GM12875 (cell line): ENCODE data around the gene KIT.

ENCODE experiments used
- H3K4me3 ChIP-seq: one replicate; pipeline ENCODE4 v1.5.1; 2011; ENCODE audit warnings: low read depth, low read length, control low read depth
- TF ChIP-seq, protein P1 (sequence below): IDR thresholded peaks from 2 replicates; pipeline ENCODE4 v1.5.1; 2011; ENCODE audit warnings: low read depth, mild to moderate bottlenecking, control low read depth, inconsistent platforms, low read length, moderate library complexity, borderline replicate concordance; ENCODE audit not compliant: insufficient read depth

The KIT gene

DNA sequence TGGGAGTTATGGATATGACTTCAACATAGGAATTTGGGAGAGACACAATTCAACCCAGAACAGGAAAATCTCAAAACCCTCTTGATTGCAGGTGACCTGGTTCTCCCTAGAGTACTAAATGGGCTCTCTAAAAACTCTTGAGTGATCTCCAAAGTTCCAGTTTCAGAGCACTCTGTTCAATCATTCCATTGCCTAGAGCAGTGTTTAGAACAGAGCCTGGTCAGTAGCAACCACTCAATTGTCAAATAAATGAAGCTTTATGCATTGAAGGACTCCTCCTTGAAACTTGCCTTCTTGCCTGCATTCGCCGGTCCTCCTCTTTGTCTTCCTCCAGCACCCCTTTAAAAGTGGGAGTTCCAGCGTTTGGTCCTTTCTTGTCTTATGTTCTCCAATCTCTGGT lies 85.8 kb downstream of the KIT start:
- TF ChIP-seq, protein P1, sequence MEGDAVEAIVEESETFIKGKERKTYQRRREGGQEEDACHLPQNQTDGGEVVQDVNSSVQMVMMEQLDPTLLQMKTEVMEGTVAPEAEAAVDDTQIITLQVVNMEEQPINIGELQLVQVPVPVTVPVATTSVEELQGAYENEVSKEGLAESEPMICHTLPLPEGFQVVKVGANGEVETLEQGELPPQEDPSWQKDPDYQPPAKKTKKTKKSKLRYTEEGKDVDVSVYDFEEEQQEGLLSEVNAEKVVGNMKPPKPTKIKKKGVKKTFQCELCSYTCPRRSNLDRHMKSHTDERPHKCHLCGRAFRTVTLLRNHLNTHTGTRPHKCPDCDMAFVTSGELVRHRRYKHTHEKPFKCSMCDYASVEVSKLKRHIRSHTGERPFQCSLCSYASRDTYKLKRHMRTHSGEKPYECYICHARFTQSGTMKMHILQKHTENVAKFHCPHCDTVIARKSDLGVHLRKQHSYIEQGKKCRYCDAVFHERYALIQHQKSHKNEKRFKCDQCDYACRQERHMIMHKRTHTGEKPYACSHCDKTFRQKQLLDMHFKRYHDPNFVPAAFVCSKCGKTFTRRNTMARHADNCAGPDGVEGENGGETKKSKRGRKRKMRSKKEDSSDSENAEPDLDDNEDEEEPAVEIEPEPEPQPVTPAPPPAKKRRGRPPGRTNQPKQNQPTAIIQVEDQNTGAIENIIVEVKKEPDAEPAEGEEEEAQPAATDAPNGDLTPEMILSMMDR, result no peak
- no peak overlapping the region for H3K4me3 ChIP-seq

DNA sequence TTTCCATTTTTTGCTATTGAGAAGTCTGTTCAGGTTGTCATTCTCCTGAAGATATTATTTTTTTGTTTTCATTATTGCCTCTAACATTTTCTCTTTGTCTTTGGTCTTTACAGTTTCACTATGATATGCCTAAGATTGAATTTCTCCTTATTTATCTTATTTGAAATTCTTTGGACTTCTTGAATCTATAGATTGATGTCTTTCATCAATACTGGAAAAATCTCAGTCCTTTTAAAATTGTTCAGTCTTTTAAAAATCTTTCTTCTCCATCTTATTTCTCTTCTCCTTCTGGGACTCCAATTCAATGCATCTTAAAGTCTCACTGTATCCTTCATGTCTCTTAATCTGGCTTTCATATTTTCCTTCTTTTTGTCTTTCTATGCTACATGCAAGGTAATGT lies 86.7 kb downstream of the KIT start:
- TF ChIP-seq, protein P1, result no peak
- no peak overlapping the region for H3K4me3 ChIP-seq

DNA sequence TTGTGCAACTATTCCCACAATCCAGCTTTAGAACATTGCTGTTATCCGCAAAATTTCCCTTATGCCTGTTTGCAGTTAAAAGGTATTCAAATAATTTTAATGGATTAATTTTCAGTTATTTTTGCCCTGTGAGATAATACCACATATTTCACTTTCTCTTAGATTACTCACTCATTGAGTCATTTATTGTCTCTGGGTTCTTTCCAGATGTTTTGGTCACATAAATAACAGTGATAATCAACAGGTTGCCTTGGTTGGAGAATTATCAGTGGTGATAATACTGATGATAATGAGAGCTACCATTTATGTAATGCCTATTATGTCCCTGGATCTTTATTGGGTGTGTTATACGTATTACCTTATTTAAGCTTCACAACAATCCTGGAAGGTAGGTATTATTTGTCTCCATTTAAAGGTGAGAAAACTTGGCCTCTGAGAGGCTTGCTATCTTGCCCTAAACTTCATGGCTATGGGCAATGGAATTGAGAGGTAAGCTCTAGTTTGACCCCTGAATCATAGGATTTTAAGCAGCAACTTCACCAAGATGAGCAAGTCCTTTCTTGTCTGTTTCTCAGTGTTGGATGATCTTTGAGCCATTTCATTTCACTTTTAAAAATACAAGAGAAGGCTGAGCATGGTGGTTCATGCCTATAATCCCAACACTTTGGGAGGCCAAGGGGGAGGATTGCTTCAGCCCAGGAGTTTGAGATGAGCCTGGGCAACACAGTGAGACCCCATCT lies 87.4 kb downstream of the KIT start:
- H3K4me3 ChIP-seq, result no peak overlapping the region
- TF ChIP-seq, protein P1, result no peak

DNA sequence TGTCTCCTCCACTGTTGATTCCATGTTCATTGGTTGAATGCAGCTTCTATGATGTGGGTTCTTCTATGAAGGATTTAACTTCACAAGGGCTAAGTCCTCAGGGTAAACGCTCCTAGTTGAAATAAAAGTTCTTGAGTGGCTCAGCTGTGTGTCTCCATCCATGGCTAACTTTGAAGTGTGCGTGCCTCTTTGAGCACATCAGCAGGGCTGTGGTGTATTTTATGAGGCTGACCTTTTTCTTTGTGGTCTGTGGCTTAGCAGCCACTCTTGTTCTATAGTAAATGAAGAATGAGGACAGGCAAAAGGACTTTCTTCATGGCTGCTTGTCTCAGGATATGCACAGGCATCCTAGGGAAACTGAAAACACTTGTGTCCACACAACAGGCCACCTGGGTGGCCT lies 88.5 kb downstream of the KIT start:
- TF ChIP-seq, protein P1, result no peak
- H3K4me3 ChIP-seq, result no peak overlapping the region

DNA sequence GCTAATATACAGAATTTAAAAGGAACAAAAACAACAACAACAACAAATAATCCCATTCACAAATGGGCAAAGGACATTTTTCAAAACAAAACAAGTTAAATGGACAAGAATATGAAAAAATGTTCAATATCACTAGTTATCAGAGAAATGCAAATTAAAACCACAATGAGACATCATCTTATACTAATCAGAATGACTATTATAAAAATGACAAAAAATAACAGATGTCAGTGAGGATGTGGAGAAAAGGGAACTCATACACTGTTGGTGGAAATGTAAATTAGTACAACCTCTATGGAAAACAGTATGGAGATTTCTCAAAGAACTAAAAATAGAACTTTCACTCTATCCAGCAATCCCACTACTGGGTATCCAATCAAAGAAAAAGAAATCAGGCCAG lies 92.6 kb downstream of the KIT start:
- no peak overlapping the region for H3K4me3 ChIP-seq
- TF ChIP-seq, protein P1, result no peak

DNA sequence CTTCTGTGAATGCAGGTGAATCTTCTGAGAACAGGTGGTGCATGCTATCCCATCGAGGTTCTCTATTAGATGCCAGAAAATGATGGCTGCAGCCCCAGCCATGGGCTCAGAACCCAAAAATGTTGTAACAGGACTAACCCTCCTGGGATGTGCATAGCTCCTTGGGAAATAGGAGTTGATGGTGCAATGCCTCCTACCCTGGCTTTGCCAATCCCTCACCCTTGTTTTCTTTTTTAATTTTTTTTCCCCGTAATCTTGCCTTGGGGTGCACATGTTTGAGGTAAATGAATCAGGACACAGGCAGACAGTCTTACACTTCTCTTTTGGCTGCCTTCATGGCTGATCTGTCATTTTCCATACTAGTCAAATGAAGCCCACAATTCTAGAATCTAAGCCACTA lies 96.6 kb downstream of the KIT start:
- TF ChIP-seq, protein P1, result no peak
- H3K4me3 ChIP-seq, result no peak overlapping the region

DNA sequence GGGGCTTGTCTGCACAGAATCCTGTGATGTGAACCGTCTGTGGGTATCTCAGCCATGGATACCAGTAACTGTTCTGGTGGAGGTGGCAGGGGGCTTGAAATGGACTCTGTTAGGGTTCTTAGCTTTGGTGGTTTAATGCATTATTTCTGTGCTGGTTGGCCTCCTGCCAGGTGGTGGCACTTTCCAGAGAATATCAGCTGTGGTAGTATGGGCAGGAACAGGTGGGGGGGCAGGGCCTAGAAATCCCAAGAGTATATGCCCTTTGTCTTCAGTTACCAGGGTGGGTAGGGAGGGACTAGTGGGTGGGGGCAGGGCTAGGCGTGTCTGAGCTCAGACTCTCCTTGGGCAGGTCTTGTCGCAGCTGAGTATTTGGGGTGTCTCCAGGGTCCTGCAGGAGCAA lies 106.7 kb downstream of the KIT start:
- no peak overlapping the region for H3K4me3 ChIP-seq
- TF ChIP-seq, protein P1, result no peak
